ENCODE results near the gene GRK4.
"Not testable (repeated sequence)": the region's sequence is repeated elsewhere in the genome, so short reads cannot be mapped to it uniquely, and the experiment has no call there.

GRK4 gene

GRCh38 chr4:2963175-2963965 lies at the start of gene GRK4, which contains the start of gene NOP14:
Gene GRK4 (plus strand): TSS chr4:2963571. CDS start chr4:2964071, 500 bp downstream.
Gene NOP14 (minus strand): TSS chr4:2963406. CDS start chr4:2963319, 87 bp downstream.
- peak; percentile 97 for DNase-seq

- no peak for DNase-seq
These were observed 48.9 kb upstream of the GRK4 start for GRCh38 chr4:2914256-2915126.

- DNase-seq = no peak
These were observed 47.6 kb upstream of the GRK4 start for GRCh38 chr4:2915789-2916188.

GRCh38 chr4:2916696-2917095 lies 46.7 kb upstream of the GRK4 start:
- DNase-seq = not testable (repeated sequence)

- DNase-seq = not testable (repeated sequence)
These were observed 45.1 kb upstream of the GRK4 start for GRCh38 chr4:2918300-2918699.

- DNase-seq = not testable (repeated sequence)
These were observed 44.7 kb upstream of the GRK4 start for GRCh38 chr4:2918714-2919113.

DNA sequence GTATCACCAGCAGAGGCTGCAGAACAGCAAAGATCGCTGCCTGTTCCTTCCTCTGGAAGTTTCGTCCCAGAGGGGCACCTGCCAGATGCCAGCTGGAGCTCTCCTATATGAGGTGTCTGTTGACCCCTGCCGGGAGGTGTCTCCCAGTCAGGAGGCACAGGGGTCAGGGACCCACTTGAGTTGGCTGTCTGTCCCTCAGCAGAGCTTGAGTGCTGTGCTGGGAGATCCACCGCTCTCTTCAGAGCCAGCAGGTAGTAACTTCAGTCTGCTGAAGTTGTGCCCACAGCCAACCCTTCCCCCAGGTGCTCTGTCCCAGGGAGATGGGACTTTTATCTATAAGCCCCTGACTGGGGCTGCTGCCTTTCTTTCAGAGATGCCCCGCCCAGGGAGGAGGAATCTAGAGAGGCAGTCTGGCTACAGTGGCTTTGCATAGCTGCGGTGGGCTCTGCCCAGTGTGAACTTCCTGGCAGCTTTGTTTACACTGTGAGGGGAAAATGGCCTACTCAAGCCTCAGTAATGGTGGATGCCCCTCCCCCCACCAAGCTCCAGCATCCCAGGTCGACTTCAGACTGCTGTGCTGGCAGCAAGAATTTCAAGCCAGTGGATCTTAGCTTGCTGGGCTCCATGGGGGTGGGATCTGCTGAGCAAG lies 40.8 kb upstream of the GRK4 start:
- DNase-seq = not testable (repeated sequence)

- no peak for DNase-seq
These were observed 40.2 kb upstream of the GRK4 start for GRCh38 chr4:2923141-2923551.

DNA sequence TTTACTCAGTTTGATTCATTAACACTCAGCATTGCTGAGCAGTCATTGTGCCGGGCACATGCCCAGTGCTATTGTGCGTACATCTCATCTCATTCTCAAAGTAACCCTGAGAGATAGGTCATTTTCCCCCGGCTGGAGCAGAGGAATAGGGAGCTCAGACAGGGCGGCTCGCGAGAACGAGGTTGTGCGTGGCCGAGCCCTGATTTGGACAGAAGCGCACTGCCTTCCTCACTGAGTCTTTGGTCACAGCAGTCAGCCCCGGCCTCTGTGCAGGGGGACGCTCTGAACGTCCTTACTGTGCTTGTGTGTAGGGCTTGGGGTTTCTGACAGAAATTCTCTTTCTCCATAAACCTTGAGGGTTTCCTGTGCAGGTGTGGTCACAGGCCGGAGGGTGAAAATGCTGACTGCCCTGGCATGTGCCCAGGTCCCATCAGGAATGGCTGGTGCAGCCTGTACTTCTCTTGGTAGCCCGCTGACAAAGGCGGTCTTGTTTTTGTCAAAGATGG lies 39.6 kb upstream of the GRK4 start:
- no peak for DNase-seq

DNA sequence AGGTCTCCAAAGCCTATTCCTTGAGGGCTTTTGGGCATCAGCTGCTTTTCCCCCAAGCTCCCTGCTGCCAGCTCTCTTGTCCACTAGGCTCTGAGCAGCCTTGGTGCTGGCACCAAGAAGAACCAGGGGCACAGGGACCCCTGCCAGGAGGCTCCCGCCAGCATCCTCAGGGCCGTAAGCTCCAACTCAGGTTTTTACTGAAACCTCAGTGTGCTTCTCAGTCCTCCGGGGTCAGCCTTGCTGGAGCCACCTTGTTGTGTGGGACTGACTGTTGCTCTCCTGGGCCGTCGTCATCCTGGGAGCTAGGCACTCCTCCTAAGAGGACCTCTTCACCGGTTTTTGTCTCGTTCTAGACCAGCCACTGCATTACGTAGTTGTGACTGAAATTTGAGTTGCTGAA lies 39.1 kb upstream of the GRK4 start:
- DNase-seq = no peak

- DNase-seq = no peak
These were observed 38.5 kb upstream of the GRK4 start for GRCh38 chr4:2924765-2925301.

GRCh38 chr4:2925496-2925895 lies 37.9 kb upstream of the GRK4 start:
- no peak for DNase-seq

- DNase-seq = no peak
These were observed 37.2 kb upstream of the GRK4 start for GRCh38 chr4:2925931-2926860.

DNA sequence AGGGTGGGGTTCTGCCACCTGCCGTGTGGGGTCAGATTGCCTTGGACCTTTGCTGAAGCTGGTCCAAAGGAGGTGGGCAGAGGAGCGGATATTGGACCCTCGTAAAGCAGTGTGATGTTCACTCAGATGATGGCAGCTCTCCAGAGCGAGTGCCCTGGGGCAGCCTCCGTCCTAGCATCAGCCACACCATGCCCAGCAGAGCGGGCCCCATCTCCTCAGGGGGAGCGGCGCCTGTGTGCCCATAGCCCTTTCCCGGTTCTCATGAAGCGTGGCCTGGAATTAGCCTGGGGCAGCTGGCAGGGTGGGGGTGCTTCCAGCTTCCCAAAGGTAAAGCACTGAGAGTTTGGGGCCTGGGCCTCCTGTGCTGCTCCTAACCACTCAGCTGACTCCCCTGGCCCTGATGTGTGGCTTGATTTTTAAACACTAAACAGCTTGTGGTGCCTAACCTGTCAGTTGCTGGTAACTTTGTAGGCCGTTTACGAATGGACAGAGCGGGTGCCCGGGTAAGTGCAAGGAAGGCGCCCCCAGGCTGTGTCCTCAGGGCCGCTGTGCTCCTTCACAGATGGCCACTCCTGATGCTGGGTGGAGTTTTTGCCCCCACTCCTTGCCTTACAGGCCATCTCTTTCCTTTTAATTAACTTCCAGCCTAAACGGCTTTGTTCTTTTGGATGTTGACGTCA lies 36.2 kb upstream of the GRK4 start:
- DNase-seq = no peak

GRCh38 chr4:2927696-2928075 lies 35.7 kb upstream of the GRK4 start:
- DNase-seq = no peak

- DNase-seq = no peak
These were observed 34.9 kb upstream of the GRK4 start for GRCh38 chr4:2928242-2929176.

GRCh38 chr4:2929469-2929868 lies 33.9 kb upstream of the GRK4 start:
- no peak for DNase-seq

- no peak for DNase-seq
These were observed 33.1 kb upstream of the GRK4 start for GRCh38 chr4:2930135-2930757.

- no peak for DNase-seq
These were observed 32.4 kb upstream of the GRK4 start for GRCh38 chr4:2930758-2931511.
